GM21825 (cell line): ENCODE measurements around the gene MET.
A peak's percentile ranks its signal among the peaks of the same experiment; 100 is the strongest.
"Not testable (repeated sequence)": the region's sequence is repeated elsewhere in the genome, so short reads cannot be mapped to it uniquely, and the experiment has no call there.

Experiments used
- ATAC-seq: cut with Tn5 transposase; IDR thresholded peaks from one replicate; pipeline ENCODE4 v1.9.1; 2021; ENCODE audit warnings: mild to moderate bottlenecking, moderate library complexity; ENCODE audit not compliant: unreplicated experiment

MET gene

DNA sequence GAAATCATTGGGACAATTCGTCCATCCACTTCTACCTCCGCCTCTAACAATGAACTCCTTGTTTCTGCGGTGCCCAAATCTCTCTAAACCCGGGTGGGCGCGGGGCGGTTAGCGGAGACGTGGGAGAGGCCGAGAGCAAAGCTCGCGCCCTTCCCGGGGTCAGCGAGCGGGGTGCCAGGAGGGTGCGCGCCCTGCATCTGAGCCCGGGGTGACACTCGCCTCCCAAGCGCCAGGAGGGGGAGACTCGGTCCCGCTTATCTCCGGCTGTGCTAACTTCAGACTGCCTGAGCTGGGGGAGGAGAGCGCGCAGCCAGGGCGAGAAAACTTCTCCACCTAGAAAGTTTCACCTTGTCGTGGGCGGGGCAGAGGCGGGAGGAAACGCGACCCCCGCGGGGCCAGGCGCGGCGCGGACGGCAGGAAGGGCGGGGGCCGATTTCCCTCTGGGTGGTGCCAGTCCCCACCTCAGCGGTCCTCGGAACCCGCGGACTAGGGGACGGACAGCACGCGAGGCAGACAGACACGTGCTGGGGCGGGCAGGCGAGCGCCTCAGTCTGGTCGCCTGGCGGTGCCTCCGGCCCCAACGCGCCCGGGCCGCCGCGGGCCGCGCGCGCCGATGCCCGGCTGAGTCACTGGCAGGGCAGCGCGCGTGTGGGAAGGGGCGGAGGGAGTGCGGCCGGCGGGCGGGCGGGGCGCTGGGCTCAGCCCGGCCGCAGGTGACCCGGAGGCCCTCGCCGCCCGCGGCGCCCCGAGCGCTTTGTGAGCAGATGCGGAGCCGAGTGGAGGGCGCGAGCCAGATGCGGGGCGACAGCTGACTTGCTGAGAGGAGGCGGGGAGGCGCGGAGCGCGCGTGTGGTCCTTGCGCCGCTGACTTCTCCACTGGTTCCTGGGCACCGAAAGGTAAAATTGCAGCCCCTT is at the start of gene MET:
Gene MET, plus strand, starts transcription at position 516 of the 915 bp plus-strand sequence. CDS start 26,889 bp downstream, outside the sequence.
- peak; percentile 86 for ATAC-seq

DNA sequence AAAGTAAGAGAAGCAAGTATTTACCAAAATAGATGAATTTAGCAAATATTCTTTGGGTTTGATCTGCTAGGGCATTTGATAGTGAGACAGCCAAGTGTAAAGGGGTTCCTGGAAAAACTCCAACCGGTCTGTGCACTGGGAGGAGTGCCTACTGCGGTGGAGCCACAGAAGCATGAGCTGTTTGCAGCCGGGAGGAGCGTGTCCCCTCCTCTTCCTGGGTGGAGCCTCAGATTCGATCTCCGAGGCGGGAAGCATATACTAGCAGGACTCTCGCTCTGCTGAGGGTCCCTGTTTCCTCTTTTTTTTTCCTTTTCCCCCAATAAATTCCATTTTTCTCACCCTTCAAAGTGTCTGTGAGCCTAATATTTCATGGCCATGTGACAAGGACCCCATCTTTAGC is 45.1 kb upstream of the MET start:
- no peak for ATAC-seq

DNA sequence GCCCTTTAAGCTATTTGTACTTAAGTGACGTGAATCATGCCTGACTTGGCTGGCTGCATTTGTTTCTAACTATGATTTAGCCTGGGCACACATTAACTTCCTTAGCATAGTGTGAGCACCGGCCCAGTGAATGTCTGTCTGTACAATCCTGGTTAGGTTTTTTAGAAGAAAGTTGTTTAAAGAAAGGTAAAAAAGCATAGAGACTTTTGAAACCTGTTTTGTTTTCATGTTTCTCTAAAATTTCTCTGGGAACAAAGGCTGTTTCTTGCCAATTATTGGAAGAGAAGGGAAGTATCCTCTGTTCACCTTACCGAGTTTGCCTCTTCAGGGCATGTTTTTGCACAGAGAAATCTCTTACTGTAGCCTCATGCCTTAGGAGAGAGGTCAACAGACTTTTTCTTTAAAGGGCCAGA is 42.9 kb upstream of the MET start:
- ATAC-seq, result no peak

DNA sequence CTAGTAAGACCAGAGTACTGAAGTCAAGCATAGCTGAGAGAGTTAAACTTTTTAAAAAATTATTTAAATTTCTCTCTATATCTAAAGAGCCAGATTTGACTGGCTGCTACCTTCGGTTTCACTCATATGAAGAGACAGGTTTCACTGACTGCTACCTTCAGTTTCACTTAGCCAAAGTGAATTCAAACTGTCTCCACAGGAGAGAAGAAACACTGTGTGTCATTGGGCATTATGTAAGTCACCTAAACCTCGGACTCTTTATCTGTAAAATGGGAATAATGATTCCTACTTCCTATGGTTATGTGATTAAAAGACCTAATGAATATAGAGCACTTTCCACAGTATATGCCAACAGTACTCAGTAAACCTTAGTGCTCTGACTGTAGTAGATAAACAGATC is 41.6 kb upstream of the MET start:
- ATAC-seq, result peak; percentile 89

DNA sequence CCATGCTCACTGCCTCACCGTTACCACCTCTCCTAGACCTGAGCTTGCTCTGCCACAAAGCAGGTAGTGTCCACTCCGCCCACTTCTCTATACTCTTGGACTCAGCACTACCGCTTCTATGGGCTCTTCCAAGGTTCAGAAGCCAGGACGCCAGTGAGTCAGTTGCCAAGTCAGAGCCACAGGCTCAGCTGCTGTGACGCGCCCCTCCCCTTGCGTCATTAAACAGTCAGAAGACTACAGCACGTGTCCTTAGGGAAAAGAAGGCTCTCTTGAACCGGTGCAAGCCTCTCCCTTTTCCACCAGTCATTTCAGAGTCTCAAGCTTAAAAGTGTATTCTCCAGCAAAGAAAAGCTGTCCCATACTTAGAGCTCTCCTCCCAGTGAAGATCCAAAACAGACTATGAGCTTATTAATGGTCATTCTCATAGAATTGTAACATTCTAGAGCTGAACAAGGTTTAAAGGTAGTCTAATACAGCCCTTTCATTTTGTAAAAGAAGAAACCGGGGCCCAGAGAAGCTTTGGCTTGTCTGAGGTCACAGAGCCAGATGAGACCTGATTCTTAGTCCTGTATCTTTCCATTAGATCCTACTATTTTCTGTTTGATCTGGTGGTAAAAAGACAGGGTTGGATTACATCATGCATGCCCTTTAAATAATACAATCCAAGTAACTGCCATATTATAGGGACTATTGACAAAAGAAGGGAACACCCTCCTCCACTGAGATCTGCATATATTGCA is 40.9 kb upstream of the MET start:
- ATAC-seq, result no peak

DNA sequence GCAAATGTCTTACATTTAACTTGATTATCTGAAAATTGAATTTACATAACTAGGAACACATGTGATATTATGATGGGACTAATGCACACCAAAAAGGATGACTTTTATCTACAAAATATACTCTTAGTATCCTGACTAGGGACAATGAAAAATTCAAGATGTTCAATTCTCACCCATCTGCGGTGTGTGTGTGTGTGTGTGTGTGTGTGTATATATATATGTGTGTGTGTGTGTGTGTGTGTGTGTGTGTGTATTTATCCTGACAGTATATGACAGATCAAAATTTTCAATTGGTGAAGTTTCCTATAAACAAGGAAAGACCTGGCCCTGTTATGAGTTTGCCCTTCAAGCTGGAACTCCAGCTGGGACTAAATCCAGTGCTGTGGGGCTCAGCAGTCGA is 40.3 kb upstream of the MET start:
- no peak for ATAC-seq

DNA sequence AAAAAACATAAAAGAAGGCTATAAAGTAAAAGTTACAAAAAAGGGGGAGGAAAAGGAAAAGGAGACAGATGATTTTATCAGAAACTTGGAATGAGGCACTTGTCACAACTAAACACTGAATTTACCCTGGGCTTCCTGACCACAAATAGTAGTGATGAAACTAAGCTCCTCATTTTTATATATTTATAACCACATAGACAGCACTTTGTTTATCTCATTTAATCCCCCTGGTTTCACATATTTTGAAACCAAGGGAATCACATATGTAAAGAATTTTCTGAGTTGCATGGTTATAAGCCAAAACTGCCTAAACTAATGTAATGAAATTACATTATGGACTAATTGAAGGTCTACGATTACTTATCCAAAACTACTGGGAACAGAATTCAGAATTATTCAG is 39.6 kb upstream of the MET start:
- ATAC-seq, result no peak

DNA sequence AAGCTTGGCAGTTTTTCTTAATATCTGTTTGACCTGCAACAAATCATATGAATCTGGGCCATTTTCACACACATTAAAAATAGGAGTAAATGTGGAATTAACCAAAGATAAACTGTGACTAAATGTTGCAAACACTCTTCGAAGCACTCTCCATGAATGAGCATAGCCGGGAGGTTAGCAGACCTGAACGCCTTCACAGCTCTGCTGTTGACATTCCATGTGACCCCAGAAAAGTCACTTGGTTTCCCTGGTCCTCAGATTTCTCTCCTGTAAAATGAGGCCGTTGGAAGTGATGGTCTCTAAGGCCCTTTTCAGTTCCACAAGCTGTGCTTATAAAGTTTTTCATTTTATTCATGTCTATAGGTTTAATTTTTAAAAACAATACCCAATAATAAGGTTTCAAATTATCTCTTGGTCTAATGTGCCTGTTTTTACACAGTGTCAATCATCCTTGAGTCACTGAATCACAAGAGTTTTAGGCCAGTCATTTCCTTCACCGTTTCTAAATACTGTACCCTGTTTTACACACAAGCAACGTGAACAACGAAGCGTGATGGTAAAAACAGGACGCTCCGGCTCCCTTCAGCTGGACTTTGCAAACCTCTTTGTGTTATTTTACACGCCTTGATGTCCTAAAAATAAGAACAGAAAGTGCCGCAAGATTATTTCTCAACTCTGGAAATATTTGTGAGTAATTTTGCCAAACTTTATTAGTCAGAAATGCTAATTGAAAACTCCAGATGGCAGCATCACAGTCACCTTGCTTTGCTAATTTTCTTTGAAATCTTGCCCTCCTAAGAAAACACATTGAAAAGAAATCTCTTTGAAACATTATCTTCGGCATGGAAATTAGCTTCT is 38.6 kb upstream of the MET start:
- no peak for ATAC-seq

DNA sequence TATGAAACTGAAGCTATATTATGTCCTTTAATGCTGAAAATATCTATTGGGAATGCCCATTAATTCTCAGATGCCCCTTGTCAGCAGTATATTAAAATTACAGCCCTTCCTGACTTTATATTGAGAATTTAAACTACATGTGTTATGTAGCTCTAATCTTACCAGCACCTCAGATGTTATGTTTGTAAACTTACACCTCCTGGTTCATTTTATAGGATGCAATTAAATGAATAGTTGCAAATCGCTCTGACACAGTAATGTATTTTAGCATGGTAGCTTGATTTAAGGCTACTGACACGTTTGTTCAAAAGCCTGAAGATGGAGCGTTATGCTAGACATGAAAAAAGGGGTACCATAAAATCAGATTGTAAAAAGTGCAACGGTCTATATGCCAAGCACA is 35.0 kb upstream of the MET start:
- no peak for ATAC-seq

DNA sequence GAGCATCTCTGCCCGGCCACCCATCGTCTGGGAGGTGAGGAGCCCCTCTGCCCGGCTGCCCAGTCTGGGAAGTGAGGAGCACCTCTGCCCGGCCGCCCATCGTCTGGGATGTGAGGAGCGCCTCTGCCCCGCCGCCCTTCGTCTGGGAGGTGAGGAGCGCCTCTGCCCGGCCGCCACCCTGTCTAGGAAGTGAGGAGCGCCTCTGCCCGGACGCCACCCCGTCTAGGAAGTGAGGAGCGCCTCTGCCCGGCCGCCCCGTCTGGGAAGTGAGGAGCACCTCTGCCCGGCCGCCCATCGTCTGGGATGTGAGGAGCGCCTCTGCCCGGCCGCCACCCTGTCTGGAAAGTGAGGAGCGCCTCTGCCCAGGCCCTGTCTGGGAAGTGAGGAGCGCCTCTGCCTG is 33.4 kb upstream of the MET start:
- ATAC-seq, result not testable (repeated sequence)

DNA sequence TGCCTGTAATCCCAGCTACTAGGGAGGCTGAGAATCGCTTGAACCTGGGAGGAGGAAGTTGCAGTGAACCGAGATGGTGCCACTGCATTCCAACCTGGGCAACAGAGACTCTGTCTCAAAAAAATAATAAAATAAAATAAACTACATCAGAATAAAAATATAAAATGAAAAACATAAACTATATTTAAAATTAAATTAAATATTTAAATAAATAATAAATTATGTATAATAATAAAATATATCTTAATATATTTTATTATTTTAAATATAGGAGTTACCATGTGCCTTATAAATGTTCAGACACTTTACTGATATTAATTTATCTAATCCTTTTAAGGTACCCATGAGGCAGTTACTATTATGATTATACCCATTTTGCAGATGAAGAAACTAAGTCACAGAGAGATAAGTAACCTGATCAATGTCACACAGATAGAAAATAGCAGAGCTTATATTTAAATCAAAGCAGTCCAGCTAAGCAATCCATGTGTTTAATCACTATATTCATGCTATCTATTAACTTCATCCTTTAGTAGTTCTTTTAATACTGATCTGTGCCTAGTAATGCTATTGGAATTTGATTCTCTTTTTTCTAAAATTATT is 30.3 kb upstream of the MET start:
- ATAC-seq, result no peak

DNA sequence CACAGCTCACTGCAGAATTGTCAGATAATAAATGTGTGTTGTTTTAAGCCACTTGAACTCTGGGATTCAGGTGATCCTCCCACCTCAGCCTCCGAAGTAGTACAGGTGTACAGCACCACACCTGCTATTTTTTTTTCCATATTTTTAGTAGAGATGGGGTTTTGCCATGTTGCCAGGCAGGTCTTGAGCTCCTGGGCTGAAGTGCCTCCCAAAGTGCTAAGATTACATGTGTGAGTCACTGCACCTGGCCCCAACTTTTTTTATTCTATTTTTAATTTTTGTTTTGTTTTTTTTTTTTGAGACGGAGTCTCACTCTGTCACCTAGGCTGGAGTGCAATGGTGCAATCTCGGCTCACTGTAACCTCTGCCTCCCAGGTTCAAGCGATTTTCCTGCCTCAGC is 28.8 kb upstream of the MET start:
- ATAC-seq, result not testable (repeated sequence)

DNA sequence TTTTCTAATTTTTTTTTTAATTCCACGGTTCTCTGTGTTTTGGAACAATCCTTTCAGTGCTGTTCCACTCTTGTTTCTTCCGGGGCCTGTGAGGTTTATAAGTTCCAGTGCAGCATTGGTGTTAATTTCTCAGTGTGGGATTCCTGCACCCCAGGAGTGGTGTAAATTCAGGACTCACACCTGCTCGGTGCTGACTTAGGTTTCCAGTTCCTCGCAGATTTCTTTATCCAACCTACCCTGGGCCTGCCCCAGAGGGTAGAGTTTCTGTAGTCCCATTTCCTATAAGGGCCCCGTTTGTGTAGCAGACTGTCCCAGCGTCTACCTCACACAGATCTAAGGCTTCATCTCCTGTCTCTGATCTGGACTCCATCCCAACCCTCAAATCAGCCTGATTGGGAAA is 27.4 kb upstream of the MET start:
- no peak for ATAC-seq

DNA sequence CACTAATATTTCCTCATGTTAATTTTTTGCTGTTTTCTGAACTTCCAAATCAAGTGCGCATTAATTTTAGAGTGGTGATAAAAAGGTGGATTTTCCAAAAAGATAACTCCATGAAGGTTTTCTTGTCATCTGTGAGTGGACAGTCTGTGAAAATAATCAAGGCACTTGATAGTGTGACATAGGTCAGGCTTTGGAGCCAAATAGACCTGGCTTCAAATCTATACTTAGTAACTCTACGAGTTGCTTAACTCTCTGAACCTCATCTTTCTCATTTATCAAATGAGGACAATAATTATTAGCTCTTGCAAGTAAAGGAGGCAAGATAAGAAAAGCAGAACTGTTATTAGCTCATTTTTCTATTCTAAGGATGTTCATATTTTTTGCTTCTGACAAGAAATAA is 24.7 kb upstream of the MET start:
- no peak for ATAC-seq

DNA sequence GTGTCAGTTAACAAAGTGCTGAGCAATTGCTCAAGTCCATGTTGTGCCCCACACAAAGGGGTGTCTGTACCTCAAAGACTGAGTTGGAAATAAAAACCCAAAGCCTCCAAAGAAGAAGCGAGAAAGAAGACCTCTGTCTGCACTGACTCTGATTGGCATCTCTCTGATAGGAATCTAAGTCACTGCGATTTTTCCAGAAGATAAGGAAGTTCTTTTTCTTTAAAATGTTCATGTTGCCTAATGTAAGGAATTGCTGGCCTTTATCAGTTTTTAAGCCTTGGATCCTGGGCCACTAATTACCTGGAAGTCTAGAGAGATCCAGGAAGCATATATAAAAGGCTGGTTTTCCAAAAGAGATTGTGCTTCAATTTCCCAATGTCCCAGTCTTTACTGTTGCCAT is 24.1 kb upstream of the MET start:
- ATAC-seq, result no peak

DNA sequence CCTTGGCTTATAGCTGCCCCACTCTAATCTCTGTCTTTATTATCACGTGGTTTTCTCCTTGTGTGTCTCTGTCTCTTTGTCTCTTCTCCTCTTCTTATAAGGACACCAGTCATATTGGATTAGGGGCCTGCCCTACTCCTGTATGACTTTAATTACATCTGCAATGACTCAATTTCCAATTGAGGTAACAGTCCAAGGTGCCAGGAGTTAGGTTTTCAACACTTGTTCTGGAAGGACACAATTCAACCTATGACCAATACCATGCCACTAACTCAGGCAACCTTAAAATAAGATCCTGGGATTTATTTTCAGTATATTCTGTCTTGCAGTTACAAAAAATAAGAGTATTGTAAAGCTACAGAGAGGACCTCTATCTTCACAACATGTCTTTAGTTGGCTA is 21.6 kb upstream of the MET start:
- no peak for ATAC-seq

DNA sequence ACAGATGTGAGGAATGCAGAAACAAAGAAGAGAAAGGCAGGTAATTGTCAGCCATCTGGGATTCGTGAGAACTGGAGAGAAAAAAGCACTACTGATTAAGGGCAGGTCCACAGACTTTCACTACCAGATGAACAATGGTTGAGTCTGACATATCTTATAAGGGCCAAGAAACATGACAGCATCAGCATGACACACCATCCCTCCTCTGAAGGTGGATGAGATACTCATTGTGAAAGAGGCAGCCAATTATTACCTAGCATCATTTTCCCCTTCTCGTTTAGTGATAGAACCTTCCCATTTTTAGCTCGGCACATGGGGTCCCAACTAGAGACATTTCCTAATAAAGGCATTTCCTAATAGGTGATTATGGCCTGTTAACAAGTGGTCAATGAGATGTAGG is 19.2 kb upstream of the MET start:
- no peak for ATAC-seq

DNA sequence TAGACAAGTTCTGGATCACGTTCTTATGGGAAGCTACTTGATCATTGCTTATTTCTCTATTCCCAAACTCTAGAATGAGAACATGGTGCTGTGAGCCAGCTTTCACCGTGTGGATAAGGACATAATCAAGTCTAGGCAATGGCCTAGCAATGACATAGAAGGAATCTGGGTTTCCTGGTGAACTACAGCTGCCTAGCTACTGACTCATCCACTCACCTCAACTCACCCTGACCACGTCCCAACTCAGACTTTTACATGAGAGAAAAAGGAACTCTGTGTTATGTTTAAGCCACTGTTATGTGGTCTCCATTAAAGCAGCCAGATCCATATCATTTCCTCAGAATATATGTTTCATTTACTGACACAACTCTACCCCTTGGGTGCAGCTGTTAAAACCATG is 18.8 kb upstream of the MET start:
- no peak for ATAC-seq

DNA sequence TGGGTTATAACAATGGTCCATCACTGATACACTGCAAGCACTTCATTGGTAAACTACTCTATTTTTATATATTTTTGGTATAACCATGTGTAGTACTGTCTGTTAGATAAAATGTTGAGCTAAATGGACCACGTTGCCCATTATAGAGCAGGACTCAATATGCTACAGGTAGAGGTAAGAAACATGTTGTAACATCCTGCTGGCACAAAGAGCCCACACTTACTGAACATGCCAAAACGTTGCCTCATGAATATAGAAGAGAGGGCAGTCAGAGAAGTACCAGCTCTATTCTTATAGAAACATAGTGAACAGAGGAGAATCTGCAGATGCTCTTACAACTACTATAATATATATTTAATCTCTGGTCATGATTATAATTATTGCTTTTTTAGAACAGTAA is 18.4 kb upstream of the MET start:
- ATAC-seq, result no peak

DNA sequence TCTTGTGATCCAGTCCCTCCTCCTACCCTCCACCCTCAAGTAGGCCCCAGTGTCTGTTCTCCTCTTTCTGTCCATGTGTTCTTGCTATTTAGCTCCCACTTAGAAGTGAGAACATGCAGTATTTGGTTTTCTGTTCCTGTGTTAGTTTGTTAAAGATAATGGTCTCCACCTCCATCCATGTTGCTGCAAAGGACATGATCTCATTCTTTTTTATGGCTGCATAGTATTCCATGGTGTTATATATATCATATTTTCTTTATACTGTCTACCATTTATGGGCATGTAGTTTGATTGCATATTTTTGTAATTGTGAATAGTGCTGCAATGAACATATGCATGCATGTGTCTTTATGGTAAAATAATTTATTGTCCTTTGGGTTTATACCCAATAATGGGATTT is 12.7 kb upstream of the MET start:
- not testable (repeated sequence) for ATAC-seq

DNA sequence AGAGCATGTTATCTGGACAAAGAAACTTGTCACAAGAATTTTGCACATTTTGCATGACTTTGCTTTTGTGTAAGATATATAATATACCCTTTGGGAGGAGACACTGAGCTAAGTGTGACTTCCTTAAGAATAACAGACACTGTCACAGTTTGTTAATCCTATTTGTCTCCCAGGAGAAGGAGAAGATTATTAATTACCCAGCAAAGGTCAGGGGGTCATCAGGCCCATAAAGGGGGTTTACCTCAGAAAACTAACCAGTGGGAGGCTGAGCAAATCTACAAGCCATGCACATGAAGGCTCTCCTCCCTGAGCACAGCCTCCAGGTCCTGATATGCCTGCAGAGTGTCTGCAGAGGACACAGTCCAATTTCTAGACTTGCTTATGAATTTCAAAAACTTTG is 10.1 kb upstream of the MET start:
- no peak for ATAC-seq
